PC-9 (cell line): Measurements from ENCODE around the gene RAP1GAP2. TPM values are rescaled to one million over a fixed set of nuclear protein-coding genes. Genes with fewer than 3 reads are reported as not detected.

ENCODE experiments used
- BruUV-seq: library from RNA; stranded (reverse); fragments of 400-500 nt; replicated peaks from 2 replicates; lab custom pipeline; 2021; lab: Mats Ljungman, UMichigan
- CTCF ChIA-PET: fragments of 300-600 bp; sonication (Branson Sonifier 250); formaldehyde crosslinking; loops from one replicate; lab custom pipeline; 2022; ENCODE audit warnings: antibody characterized with exemption; lab: Charles Lee
- POLR2A ChIA-PET: fragments of 300-600 bp; sonication (Branson Sonifier 250); formaldehyde crosslinking; loops from one replicate; lab custom pipeline; 2022; ENCODE audit warnings: antibody characterized with exemption; ENCODE audit not compliant: unreplicated experiment; lab: Charles Lee
- DNase-seq, 2 experiments: peaks; one replicate each; pipeline versions ENCODE4 v3.0.0 to v3.0.0-alpha.2; 2015 to 2022; ENCODE audit warnings: mixed read lengths in 1 of 2
- H2AFZ ChIP-seq: fragments of 200-600 bp; sonication (generic); 2 replicates; pipeline ENCODE4 v1.8.1; 2017; ENCODE audit warnings: antibody characterized with exemption
- H3F3A ChIP-seq: fragments of 200-600 bp; sonication (generic); 2 replicates; pipeline ENCODE4 v1.8.1; 2017; ENCODE audit warnings: antibody characterized with exemption, mild to moderate bottlenecking, low read depth; ENCODE audit not compliant: insufficient read depth
- H3K27ac ChIP-seq: fragments of 200-600 bp; sonication (generic); 2 replicates; pipeline ENCODE4 v1.6.1; 2016; ENCODE audit warnings: mixed run types
- H3K27me3 ChIP-seq: fragments of 200-600 bp; sonication (generic); 2 replicates; pipeline ENCODE4 v1.6.1; 2016; ENCODE audit warnings: low read depth, mixed run types; ENCODE audit not compliant: insufficient read depth
- H3K36me3 ChIP-seq: fragments of 200-600 bp; sonication (generic); 2 replicates; pipeline ENCODE4 v1.6.1; 2016; ENCODE audit warnings: low read depth, mixed run types
- H3K4me1 ChIP-seq: fragments of 200-600 bp; sonication (generic); replicated peaks from 2 replicates; pipeline ENCODE4 v1.6.1; 2016; ENCODE audit warnings: mixed run types; ENCODE audit not compliant: insufficient read depth
- H3K4me2 ChIP-seq: fragments of 200-600 bp; sonication (generic); 2 replicates; pipeline ENCODE4 v1.6.1; 2017; ENCODE audit warnings: mixed run types
- H3K4me3 ChIP-seq: fragments of 200-600 bp; sonication (generic); 2 replicates; pipeline ENCODE4 v1.6.1; 2016; ENCODE audit warnings: mixed run types
- H3K79me2 ChIP-seq: fragments of 200-600 bp; sonication (generic); 2 replicates; pipeline ENCODE4 v1.6.1; 2017; ENCODE audit warnings: low read depth, mixed run types
- H3K9me2 ChIP-seq: fragments of 200-600 bp; sonication (generic); 2 replicates; pipeline ENCODE4 v1.8.1; 2017; ENCODE audit warnings: mild to moderate bottlenecking; ENCODE audit not compliant: insufficient read depth
- H3K9me3 ChIP-seq: fragments of 200-600 bp; sonication (generic); 2 replicates; pipeline ENCODE4 v1.8.1; 2016; ENCODE audit warnings: low read depth; ENCODE audit not compliant: insufficient read depth
- H4K20me1 ChIP-seq: fragments of 200-600 bp; sonication (generic); 2 replicates; pipeline ENCODE4 v1.8.1; 2017; ENCODE audit not compliant: insufficient read depth
- EZH2 ChIP-seq: fragments of 200-600 bp; sonication (generic); IDR thresholded peaks from 2 replicates; pipeline ENCODE4 v1.8.0; 2017; ENCODE audit warnings: antibody characterized with exemption, low read depth
- intact Hi-C: fragments of 100-400 bp; cut with micrococcal nuclease; formaldehyde crosslinking; loops from one replicate; pipeline ENCODE4 v1.10.0; 2022; ENCODE audit not compliant: unreplicated experiment
- total RNA-seq: library from RNA; stranded (reverse); gene quantifications from 2 replicates; pipeline ENCODE4 v1.2.3, GENCODE V29; 2021
- TF ChIP-seq, protein P1 (sequence below): fragments of 200-600 bp; sonication (generic); conservative IDR thresholded peaks from 2 replicates; pipeline ENCODE4 v1.6.1; 2017; ENCODE audit warnings: mixed run types, antibody characterized with exemption, mild to moderate bottlenecking, moderate library complexity

RAP1GAP2 gene
- total RNA-seq, 1 experiment from 2014 or later: 10.1 TPM

DNA sequence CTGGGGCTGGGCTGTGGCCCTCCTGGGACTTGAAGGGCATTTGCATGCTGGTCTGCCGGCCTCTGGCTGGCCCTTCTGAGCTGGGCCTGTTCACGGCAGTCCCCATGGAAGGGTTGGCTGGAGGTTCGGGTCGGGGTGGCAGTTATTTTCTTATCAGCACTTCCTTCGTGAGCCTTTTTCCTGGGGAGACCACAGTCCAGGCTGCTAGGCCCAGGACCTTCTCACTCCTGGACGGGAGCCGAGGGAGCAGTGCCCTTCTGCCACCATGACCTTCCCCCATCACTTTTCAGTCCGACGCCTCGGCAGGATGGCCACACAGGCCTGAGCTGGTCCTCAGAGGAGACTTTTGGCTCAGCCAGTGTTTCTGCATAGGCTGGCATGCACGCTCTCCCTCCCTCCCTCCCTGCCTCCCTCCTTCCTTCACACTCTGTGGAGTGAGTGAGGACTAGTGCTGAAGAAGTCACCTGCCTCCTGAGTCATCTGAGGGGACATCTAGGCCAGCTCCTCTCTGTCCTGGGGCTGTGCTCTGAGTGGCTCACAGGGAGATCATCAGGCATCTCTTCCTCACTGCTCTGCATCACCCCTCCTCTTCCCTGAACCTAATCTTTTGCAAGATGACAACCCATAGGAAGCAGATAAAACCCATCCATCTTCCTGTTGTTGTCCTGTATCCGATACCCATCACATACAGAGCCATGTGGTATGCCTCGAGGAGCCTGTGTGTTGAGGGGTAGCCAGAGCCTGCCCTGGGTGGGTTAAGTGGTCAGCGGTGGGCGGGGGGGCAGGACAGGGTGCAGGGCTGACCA is 109.7 kb downstream of the RAP1GAP2 start:
- no peak overlapping the region for H3K4me3 ChIP-seq
- no peak for TF ChIP-seq EZH2
- intact Hi-C loops: no loop called here
- no peaks in the 10 kb centered on the region; the same call in 1 of the 2 replicates for H4K20me1 ChIP-seq
- no peaks in the 10 kb centered on the region for H3K27me3 ChIP-seq
- H3K4me1 ChIP-seq: no peaks in the 10 kb centered on the region
- no peaks in the 10 kb centered on the region for H3K9me2 ChIP-seq
- ChIA-PET CTCF (no interaction called here), POLR2A (interaction anchor here (0.7 to 0.9 kb wide), 2 partner anchors 51 to 52 kb away, joined by 13 to 17 read pairs; no protein-coding TSS in a partner anchor)
- no peak overlapping the region for H2AFZ ChIP-seq
- H3K27ac ChIP-seq: no peak overlapping the region
- no peak for DNase-seq
- no peak overlapping the region for H3K4me2 ChIP-seq
- no peaks in the 10 kb centered on the region for H3K36me3 ChIP-seq
- no peaks in the 10 kb centered on the region for H3K79me2 ChIP-seq
- BruUV-seq: no TSS peak
- no peaks in the 10 kb centered on the region for H3F3A ChIP-seq
- peaks cover 3% of the 10 kb centered on the region; the same call in 1 of the 2 replicates for H3K9me3 ChIP-seq

DNA sequence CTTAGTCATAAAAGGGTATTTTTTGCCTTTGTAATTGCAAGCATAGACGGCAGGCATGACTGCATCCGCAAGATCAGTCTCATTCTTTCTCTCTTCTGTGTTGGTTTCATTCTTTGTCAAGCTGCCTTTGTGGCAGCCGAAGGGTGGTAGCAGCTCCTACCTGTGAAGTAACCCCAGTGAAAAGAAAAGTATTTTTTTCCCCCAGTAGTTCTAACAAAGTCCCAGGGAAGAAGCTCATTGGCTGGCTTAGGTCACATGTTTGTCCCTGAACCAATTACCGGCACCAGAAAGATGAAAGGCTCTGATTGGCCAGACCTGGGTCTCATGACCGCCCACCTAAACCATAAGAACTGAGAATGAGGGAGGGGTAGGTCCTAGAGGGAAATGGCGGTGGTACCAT is 110.7 kb downstream of the RAP1GAP2 start:
- no peaks in the 10 kb centered on the region for H3K36me3 ChIP-seq
- no peak overlapping the region for H2AFZ ChIP-seq

DNA sequence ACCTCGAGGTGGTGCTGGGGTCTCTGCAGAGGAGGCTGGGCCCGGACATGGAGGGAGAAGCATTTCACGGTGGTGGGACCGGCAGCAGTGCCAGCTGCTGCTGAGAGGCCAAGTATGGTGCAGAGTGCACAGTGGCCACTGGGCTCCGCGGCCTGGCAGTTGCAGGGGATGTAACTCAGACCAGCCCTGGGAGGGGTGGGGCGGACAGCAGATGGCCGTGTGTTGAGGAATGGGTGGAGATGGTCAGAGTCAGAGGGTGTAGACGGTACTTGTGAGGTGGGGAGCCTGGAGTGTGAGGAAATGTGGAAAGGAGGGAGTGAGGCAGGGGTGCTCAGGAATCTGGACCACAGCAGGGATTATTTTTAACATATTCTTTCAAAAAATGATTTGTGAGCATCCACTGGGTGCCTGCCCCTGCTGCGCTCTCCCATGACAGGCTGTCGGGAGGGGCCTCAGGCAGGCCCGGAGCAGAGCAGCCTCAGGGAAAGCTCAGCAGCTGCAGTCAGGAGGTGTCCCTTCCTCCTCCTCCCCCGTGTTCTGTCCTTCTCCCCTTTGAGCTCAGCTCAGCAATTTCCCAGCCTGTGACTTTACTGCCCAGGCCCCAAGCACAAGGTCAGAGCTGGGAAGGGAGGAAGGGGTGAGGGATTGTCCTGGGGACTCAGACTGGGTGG is 113.1 kb downstream of the RAP1GAP2 start:
- no peaks in the 10 kb centered on the region for H3K27me3 ChIP-seq
- H4K20me1 ChIP-seq: no peaks in the 10 kb centered on the region; the same call in 1 of the 2 replicates
- DNase-seq: no peak
- intact Hi-C loops: no loop called here
- H3K4me3 ChIP-seq: no peak overlapping the region
- H3K36me3 ChIP-seq: no peaks in the 10 kb centered on the region
- no peaks in the 10 kb centered on the region for H3K9me2 ChIP-seq
- H3K9me3 ChIP-seq: peaks cover 3% of the 10 kb centered on the region; the same call in 1 of the 2 replicates
- no peaks in the 10 kb centered on the region for H3K4me1 ChIP-seq
- POLR2A ChIA-PET: interaction anchor here (0.6 kb wide), 1 partner anchor 1528 kb away, joined by 3 read pairs; no protein-coding TSS in a partner anchor
- no peak overlapping the region for H2AFZ ChIP-seq
- no peak overlapping the region for H3K27ac ChIP-seq
- H3F3A ChIP-seq: no peaks in the 10 kb centered on the region
- no peak for TF ChIP-seq EZH2
- TF ChIP-seq, protein P1, sequence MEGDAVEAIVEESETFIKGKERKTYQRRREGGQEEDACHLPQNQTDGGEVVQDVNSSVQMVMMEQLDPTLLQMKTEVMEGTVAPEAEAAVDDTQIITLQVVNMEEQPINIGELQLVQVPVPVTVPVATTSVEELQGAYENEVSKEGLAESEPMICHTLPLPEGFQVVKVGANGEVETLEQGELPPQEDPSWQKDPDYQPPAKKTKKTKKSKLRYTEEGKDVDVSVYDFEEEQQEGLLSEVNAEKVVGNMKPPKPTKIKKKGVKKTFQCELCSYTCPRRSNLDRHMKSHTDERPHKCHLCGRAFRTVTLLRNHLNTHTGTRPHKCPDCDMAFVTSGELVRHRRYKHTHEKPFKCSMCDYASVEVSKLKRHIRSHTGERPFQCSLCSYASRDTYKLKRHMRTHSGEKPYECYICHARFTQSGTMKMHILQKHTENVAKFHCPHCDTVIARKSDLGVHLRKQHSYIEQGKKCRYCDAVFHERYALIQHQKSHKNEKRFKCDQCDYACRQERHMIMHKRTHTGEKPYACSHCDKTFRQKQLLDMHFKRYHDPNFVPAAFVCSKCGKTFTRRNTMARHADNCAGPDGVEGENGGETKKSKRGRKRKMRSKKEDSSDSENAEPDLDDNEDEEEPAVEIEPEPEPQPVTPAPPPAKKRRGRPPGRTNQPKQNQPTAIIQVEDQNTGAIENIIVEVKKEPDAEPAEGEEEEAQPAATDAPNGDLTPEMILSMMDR: no peak
- H3K79me2 ChIP-seq: no peaks in the 10 kb centered on the region
- no TSS peak for BruUV-seq
- CTCF ChIA-PET: no interaction called here
- H3K4me2 ChIP-seq: no peak overlapping the region

More for the DNA sequence above, 110.7 kb downstream of the RAP1GAP2 start:
- no peaks in the 10 kb centered on the region for H3K4me1 ChIP-seq
- ChIA-PET POLR2A (interaction anchor here (0.5 kb wide), 1 partner anchor 10 kb away, joined by 3 read pairs; no protein-coding TSS in a partner anchor), CTCF (no interaction called here)
- TF ChIP-seq EZH2: no peak
- TF ChIP-seq, protein P1: no peak
- H3K27me3 ChIP-seq: no peaks in the 10 kb centered on the region
- H3K79me2 ChIP-seq: no peaks in the 10 kb centered on the region
- no peaks in the 10 kb centered on the region for H3K9me2 ChIP-seq
- no peak overlapping the region for H3K4me2 ChIP-seq
- no peaks in the 10 kb centered on the region; the same call in 1 of the 2 replicates for H4K20me1 ChIP-seq
- no peak overlapping the region for H3K27ac ChIP-seq
- DNase-seq: no peak
- H3K9me3 ChIP-seq: peaks cover 3% of the 10 kb centered on the region; the same call in 1 of the 2 replicates
- no peaks in the 10 kb centered on the region for H3F3A ChIP-seq
- intact Hi-C loops: no loop called here
- H3K4me3 ChIP-seq: no peak overlapping the region
- no TSS peak for BruUV-seq
